Ramos (cell line): ENCODE results near the gene TMPRSS3.

ENCODE experiments used
- in situ Hi-C: fragments of 300-500 bp; cut with MboI; formaldehyde crosslinking; loops from one replicate; pipeline ENCODE4 v1.14.3; 2022; ENCODE audit warnings: low sequenced_read_pairs; ENCODE audit not compliant: unreplicated experiment

TMPRSS3 gene

DNA sequence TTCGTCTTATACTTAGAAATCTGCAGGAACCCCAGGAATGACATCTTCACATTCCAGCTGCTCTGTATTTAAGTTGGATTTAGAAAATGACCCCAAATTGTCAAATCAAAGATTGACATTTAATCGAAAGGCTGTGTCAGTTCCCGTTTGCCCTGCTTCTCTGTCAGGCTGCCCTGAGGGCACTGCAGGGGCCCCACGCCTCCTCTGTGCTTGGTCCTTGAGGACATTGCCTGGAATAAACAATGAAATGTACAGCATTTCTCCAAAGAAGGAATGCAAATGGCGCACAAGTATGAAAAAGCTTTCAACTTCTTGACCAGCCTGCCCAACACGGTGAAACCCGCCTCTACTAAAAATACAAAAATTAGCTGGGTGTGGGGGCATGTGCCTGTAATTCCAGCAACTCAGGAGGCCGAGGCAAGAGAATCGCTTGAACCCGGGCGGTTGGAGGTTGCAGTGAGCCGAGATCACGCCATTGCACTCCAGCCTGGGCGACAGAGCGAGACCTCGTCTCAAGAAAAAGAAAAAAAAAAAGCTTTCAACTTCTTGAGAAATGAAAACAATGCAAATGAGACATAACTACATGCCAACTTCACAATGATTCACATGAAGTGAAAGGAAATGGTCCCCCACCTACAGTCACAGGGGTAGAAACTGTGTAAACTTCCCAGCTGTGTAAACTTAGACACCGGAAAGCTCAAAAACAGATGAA lies 3.0 kb downstream of the TMPRSS3 start:
- in situ Hi-C loops = loop anchor here (25.0 kb wide), 1 partner anchor 344 kb away; no protein-coding TSS in a partner anchor

DNA sequence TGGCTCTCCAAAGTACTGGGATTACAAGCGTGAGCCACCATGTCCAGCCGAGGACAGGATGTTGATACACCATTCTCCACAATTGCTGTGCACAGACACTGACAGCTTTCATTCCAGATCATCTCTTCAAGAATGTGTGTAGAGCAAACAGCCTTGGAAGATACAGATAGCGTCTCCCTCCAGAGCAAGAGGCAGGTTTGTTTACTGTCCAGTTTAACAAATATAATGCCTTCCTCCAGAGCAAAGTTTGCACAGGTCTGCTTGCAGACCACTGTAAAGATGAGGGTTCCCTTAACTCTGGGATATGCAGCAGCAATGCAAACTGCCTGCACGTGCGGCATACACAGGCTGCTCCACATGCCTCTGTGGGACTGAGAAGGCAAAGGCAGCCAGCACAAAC lies 4.6 kb downstream of the TMPRSS3 start:
- in situ Hi-C loops = loop anchor here (25.0 kb wide), 1 partner anchor 346 kb away; no protein-coding TSS in a partner anchor

DNA sequence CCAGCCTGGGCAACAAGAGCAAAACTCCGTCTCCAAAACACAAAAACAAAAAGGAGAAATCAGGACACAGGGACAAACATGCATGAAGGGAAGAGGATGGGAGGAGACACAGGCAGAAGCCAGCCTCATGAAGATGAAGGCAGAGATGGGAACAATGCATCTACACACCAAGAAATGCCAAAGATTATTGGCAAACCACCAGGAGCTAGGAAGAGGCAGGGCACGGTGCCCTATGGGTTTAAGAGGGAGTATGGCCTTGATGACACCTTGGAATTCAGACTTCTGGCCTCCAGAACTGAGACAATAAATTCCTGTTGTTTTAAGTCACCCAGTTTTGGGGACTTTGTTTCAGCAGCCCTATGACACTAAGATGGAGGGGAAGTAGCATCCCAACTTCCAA lies 5.2 kb downstream of the TMPRSS3 start:
- in situ Hi-C loops = loop anchor here (25.0 kb wide), 1 partner anchor 347 kb away; no protein-coding TSS in a partner anchor

DNA sequence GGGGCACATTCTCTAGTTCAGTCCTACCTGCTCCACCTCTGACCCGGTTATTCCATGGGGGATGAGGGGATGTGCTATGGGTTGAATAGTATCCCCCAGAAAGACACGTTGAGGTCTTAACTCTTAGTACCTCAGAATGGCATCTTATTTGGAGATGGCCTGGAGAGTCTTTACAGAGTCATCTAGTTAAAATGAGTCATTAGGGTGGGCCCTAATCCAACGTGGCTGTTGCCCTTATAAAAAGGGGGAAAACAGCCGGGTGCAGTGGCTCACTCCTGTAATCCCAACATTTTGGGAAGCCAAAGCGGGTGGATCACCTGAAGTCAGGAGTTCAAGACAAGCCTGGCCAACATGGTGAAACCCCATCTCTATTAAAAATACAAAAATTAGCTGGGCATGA lies 5.7 kb downstream of the TMPRSS3 start:
- in situ Hi-C loops = loop anchor here (25.0 kb wide), 1 partner anchor 347 kb away; no protein-coding TSS in a partner anchor

DNA sequence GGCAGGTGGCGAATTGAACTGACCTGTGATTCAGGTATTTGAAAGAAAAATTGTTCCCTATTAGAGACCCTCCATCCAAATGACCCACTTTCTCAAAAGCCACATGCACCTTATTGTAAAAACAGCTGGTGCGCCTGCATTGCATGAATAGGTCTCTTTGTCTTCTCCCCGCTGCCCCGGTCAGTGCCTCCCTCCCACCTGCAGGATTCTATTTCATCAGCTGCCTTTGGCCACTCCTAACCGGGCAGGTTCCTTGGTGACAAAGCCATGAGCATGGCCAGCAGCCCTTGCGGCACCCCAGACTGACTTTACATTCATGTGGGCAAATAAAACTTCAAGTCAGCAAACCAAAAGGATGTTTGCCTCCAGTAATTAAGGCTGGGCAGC lies 6.4 kb downstream of the TMPRSS3 start:
- in situ Hi-C loops = loop anchor here (10.0 to 25.0 kb wide), 2 partner anchors 75 to 348 kb away; partner anchors contain the start of gene TFF3

DNA sequence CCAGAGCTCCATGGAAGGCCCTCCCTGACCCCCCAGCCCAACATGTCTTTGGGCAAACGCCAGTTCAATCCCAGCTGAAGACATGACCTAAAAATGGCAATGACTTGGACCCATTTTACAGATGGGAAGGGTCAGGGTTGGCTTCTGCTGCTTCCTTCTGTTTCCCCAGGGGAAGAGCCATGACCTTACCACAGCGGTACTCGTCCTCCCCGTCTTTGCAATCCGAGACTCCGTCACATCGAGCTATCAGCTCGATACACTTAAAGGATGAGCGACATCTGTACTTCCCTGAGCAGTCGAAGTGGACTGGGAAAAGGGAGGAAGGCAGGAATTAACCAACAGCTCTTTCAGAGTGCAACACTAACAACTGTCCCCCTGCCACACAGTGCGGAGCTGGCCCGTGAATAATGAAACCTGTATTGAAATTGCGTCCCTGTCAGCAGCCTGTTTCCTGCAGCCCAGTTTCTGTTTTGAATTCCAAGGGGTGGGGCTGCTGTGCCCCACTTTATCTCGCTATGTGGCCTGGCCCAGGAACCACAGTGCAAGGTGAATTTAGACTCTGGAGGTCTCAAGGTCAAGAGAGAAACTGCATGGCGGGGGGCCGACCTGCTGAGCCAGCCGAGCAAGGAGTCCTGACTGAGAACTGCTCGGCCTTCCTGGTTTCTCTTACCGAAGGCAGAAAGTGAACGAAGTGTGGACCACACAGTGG lies 7.0 kb downstream of the TMPRSS3 start:
- in situ Hi-C loops = loop anchor here (10.0 to 25.0 kb wide), 2 partner anchors 74 to 348 kb away; partner anchors contain the start of gene TFF3

DNA sequence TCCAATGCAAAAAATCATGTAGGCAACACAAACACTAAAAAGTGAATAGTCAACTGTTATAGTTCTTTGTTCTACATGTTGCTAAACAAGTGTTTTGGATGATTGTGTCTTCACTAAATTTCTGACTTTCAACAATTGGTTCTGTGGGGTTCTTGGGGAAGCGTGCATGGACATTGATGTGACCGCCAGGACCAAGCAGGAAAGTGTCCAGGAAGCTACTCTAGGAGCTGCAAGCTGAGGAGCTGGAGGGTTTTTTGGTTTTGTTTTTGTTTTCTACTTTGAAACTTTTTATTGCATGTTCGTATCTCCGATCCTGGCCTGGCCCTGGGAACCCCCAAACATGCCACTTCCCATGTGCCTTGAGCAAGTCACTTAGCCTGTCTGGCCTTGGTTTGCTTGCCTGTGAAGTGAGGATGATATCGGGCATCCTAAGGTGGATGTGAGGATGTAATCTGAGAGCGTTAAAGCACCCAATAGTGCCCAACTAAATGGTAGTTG lies 8.0 kb downstream of the TMPRSS3 start:
- in situ Hi-C loops = loop anchor here (10.0 to 25.0 kb wide), 2 partner anchors 73 to 349 kb away; partner anchors contain the start of gene TFF3

DNA sequence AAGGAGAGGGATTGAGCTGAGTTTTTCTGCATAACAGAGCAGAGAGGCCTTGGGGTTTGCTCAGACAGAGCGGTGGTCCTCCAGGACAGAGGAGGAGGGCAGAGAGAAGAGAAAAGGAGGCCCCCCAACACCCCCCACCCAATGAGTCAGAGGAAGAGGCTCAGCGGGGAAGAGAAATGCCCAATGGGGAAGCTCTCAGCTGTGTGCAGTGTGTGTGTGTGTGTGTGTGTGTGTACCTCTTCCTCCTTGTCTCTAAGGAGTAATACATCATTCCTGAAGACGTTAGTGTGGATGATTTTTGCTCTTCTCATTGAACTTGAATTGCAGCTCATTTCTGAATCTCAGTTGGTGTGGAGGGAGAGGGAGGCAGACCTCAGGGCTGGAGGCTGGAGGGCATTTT lies 8.7 kb downstream of the TMPRSS3 start:
- in situ Hi-C loops = loop anchor here (10.0 to 25.0 kb wide), 2 partner anchors 72 to 350 kb away; partner anchors contain the start of gene TFF3

DNA sequence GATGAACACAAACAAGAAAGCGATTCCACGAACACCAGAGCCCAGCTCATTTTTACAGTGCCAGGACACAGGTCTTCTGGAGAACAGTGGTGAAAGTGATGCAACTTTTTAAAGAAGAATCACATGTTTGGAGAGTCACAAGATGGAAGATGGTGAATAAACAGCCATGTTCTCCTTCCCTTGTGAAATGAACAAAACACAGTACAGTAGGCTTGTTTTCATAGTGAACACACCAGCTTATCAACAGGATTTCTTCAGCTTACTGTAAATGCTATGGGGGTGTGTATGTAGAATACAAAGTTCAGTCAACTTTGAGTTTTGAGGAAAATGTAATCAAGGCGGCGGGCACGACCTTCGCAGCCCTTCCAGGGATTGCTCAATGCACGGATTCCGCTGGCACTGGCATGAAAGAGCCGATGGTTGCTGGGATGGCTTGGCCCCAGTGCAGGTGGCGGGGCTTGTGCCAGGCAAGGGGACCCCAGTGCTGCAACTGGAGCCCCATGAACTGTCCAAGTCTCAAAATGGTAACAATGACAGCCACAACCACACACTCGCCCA lies 9.7 kb downstream of the TMPRSS3 start:
- in situ Hi-C loops = loop anchor here (10.0 to 25.0 kb wide), 2 partner anchors 71 to 351 kb away; partner anchors contain the start of gene TFF3

DNA sequence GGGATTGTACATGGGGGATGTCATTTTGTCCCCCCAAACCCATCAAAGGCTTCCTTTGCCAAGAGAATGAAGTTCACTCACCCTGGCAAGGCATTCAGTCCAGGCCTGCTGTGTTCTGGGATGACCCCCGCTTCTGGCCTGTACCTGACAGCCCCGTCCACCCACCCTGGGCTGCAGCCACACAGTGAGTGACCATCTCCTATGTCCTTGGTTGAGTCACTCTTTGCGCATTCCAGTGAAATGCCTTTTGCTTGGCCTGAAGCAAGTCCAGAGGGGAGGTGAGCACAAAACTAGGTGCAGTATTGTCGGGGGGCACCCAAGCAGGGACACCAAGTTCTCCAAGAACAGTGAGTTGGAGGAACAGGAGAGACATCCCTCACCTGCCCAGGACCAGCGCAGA lies 10.2 kb downstream of the TMPRSS3 start:
- in situ Hi-C loops = loop anchor here (10.0 to 25.0 kb wide), 2 partner anchors 71 to 352 kb away; partner anchors contain the start of gene TFF3

DNA sequence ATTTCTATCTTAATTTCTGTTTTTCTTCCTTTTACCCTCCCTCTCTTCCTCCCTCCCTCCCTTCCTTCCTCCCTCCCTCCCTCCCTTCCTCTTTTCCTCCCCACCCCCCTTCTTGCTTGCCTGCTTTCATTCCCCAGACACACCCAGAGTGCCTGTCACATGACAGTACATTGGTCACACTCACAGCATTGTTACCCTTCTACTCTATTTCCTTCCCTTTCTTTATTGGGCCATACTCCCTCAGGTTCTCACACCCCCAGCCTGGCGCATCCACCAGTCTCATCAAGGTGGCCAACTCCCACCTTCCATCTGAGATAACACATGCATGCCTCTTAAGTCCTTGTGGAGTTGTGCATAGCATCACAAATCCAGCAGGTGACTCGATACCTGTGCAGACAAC lies 10.9 kb downstream of the TMPRSS3 start:
- in situ Hi-C loops = loop anchor here (10.0 to 25.0 kb wide), 2 partner anchors 70 to 352 kb away; partner anchors contain the start of gene TFF3

DNA sequence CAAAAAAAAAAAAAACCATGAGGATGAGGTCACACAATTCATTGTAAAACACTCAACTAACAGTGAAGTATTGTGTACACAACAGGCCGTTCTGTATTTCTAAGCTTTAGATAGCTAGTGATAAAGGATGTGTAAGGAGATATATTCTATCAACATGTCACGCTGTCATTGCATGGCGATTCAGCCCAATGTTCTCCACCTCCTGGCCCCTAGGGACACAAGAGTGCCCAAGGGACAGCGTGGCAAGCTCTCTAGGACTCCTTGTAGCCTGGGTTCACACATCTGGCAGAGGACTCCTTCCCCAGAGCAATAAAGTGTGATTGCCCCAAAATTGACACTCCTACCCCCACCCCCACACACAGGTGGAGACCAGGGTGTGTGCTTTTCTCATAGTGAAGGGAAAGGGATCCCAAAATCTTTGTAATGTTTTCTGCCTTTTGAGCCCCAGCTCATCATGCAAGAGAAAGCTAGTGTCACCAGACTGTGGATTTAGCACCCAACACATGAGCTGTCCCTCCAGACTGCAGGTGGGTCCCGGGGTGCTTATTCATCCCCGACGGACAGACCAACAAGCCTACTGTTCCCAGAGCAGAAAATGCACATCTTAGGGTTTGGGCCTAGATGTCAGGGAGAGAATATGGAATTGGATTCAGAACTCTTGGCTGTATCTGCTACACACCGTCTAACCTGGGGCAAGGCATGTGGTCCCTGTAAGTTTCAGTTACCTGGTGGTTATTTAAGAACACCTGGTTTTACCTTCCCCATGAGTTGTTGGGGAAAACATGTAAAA lies 11.5 kb downstream of the TMPRSS3 start:
- in situ Hi-C loops = loop anchor here (10.0 to 25.0 kb wide), 2 partner anchors 70 to 353 kb away; partner anchors contain the start of gene TFF3

DNA sequence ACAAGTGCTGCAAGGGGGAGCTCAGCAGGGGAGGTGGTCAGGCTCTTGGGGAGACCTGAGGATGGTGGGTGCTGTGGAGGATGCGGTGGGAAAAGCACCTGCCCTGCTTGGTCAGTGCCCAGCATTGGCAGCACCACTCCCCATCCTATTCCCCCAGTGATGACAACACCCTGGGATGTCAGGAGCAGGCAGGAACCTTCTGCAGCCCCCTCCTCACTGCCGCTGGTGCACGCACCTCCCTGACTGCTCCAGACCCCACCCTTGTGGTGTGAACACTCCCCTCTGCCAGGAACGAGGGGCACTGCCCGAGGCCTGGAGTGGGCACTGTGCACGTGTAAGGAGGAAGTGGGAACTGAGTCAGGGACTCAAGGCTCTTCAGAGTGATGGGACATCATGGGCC lies 12.5 kb downstream of the TMPRSS3 start:
- in situ Hi-C loops = loop anchor here (10.0 to 25.0 kb wide), 2 partner anchors 69 to 354 kb away; partner anchors contain the start of gene TFF3

DNA sequence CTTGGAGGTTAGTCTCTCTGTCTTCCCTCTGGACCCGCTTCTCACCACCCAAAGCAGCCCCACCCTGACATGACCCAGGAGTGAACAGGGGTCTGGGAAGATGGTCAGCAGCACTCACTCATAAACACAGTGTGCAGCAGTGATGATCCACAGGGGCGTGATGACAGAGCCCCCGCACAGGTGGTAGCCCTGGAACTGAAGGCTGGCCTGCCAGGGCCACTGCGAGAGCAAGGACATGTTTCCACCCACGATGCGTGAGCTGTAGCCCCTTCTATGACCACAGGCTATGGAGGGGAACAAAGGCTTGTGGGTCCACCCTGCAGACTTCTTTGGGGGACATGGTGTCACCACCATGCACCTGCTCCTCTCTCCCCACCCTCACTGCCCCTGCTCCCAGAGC lies 12.9 kb downstream of the TMPRSS3 start:
- in situ Hi-C loops = loop anchor here (10.0 to 25.0 kb wide), 2 partner anchors 68 to 354 kb away; partner anchors contain the start of gene TFF3

DNA sequence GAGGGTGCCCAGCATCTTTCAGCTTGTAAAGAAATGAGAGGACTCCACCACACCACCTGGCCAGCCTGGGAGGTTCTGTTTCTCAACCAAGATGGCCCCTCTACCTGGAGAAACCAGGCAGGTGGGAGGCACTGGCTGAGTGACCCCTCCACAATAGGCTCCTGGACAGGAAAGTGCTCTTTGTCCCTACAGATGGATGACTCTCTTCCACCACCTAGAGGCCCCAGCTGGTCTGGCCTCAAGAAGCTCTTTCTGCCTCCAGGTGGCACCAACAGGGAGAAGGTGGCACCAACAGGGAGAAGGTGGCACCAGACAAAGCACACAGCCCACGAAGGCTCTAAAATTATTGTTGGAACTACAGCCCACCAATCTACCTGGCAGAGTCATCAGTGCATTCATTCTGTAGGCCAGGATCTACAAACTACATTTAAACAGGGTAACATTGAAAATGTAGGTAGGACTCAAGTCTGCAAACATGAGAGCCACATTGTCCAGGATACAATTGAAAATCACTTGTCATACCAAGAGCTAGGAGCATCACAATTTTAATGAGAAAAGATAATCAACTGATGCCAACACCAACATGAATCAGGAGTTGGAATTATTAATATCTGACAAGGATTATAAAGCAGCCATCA lies 14.4 kb downstream of the TMPRSS3 start:
- in situ Hi-C loops = loop anchor here (10.0 to 25.0 kb wide), 2 partner anchors 67 to 356 kb away; partner anchors contain the start of gene TFF3

DNA sequence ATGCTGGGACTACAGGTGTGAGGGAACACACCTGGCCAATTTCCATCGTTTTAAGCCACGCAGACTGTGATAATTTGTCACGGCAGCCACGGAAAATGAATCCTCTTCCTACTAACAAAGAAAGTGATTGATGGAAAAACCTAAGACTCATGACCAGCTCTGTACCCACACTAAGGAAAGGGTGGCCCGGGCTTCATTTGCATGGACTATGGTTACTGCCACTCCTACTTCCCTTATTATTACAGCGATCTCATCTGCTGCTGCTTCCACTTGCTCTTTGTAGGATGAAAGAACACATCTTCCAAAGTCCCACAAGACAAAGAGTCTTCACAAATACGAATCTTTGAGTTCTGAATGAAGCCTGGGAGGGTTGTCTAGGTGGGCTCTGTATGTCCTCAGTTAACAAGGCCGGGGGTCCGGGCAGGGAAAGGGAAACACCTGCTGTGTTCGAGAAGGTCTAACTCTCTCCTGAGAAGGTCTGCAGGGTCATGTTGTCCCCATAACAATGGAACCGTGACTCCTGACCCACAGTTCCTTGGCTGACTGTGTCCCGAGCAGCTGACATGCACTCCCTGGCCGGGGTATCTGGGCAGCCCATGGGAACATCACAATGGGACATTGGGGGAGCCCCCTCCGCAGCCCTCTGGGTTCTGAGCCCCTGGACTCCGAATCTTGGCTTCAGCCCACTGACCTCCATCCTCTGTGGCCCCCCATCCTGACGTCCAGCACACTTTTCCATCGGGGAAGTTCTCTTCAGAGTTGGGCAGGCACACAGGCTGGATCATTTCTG lies 16.2 kb downstream of the TMPRSS3 start:
- in situ Hi-C loops = loop anchor here (10.0 to 25.0 kb wide), 2 partner anchors 65 to 358 kb away; partner anchors contain the start of gene TFF3

DNA sequence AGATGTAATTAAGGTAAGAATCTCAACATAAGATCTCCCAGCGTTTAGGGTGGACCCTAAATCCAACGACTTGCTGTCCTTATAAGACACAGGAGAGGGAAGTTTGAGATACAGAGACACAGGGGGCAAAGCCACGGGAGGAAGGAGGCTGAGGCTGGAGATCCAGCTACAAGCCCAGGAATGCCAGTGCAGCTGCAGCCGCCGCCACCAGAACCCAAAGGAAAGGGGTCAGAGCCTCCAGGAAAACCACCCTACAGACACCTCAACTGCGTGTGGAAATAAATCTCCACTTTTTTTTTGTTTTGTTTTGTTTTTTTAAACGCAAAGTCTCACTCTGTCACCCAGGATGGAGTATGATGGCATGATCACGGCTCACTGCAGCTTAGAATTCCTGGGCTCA lies 17.4 kb downstream of the TMPRSS3 start:
- in situ Hi-C loops = loop anchor here (25.0 kb wide), 1 partner anchor 359 kb away; no protein-coding TSS in a partner anchor

DNA sequence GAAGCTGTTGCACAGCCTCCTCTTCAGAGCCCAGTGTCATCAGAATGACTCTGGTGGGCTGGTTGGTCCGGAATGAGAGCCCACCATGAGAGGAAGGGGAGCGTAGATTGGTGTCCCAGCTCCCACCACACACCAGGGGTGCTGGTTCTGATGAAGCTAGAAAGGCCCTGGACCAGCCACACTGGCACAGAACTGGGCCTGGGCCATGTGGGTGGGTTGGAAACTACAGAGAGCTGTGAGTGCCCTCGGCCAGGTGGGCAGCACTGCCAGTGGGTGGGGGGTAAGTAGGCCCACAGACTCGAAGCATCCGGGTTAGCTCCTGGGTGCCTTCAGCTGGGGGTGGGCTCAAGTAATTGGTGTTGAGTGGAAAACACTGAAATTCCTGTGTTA lies 17.9 kb downstream of the TMPRSS3 start:
- in situ Hi-C loops = loop anchor here (25.0 kb wide), 1 partner anchor 359 kb away; no protein-coding TSS in a partner anchor
